OCI-LY1 (cell line): Measurements from ENCODE around the gene C2CD2L.

Experiments used
- H2AFZ ChIP-seq: fragments of 200-600 bp; sonication (generic), shearing (Covaris generic); 2 replicates; pipeline ENCODE4 v1.6.0; 2014; ENCODE audit warnings: antibody characterized with exemption, mild to moderate bottlenecking, low read length
- H3F3A ChIP-seq: fragments of 200-600 bp; sonication (generic), shearing (Covaris generic); 2 replicates; pipeline ENCODE4 v1.6.0; 2014; ENCODE audit warnings: mild to moderate bottlenecking, antibody characterized with exemption, low read length, moderate library complexity; ENCODE audit not compliant: insufficient read depth
- H3K27ac ChIP-seq: fragments of 200-600 bp; sonication (generic); 2 replicates; pipeline ENCODE4 v1.5.1; 2014; ENCODE audit warnings: low read length, mixed run types, mild to moderate bottlenecking, low read depth; ENCODE audit not compliant: poor library complexity, severe bottlenecking
- H3K27me3 ChIP-seq: fragments of 200-600 bp; sonication (generic); 2 replicates; pipeline ENCODE4 v1.6.0; 2014; ENCODE audit warnings: antibody characterized with exemption, mild to moderate bottlenecking, low read length, moderate library complexity; ENCODE audit not compliant: insufficient read depth
- H3K36me3 ChIP-seq: fragments of 200-600 bp; sonication (generic); 2 replicates; pipeline ENCODE4 v1.6.1; 2014; ENCODE audit warnings: mild to moderate bottlenecking, antibody characterized with exemption, low read length, moderate library complexity, mixed read lengths; ENCODE audit not compliant: insufficient read depth
- H3K4me1 ChIP-seq: fragments of 200-600 bp; sonication (generic); 2 replicates; pipeline ENCODE4 v1.5.1; 2014; ENCODE audit warnings: mild to moderate bottlenecking, low read length, moderate library complexity; ENCODE audit not compliant: insufficient read depth, severe bottlenecking
- H3K4me2 ChIP-seq: fragments of 200-600 bp; sonication (generic), shearing (Covaris generic); 2 replicates; pipeline ENCODE4 v1.6.1; 2014; ENCODE audit warnings: low read length
- H3K4me3 ChIP-seq: fragments of 200-600 bp; sonication (generic); 2 replicates; pipeline ENCODE4 v1.5.1; 2014; ENCODE audit warnings: low read length, low read depth, mild to moderate bottlenecking, mixed read lengths; ENCODE audit not compliant: poor library complexity, severe bottlenecking
- H3K79me2 ChIP-seq: fragments of 200-600 bp; shearing (Covaris generic); 2 replicates; pipeline ENCODE4 v1.6.1; 2016; ENCODE audit warnings: mixed run types, low read length, mixed read lengths; ENCODE audit not compliant: insufficient read depth
- H3K9ac ChIP-seq: fragments of 200-600 bp; sonication (generic), shearing (Covaris generic); 2 replicates; pipeline ENCODE4 v1.6.1; 2014; ENCODE audit warnings: mild to moderate bottlenecking, low read length, mixed read lengths
- H3K9me2 ChIP-seq: fragments of 200-600 bp; sonication (generic), shearing (Covaris generic); 2 replicates; pipeline ENCODE4 v1.6.1; 2014; ENCODE audit warnings: low read depth, mild to moderate bottlenecking, low read length, mixed read lengths
- H3K9me3 ChIP-seq: fragments of 200-600 bp; shearing (Covaris generic); 2 replicates; pipeline ENCODE4 v1.6.1; 2014; ENCODE audit warnings: low read length, mixed read lengths
- H4K20me1 ChIP-seq: fragments of 200-600 bp; sonication (generic), shearing (Covaris generic); 2 replicates; pipeline ENCODE4 v1.6.0; 2016; ENCODE audit warnings: mild to moderate bottlenecking, low read length; ENCODE audit not compliant: insufficient read depth
- EZH2 ChIP-seq: fragments of 200-600 bp; sonication (generic), shearing (Covaris generic); IDR thresholded peaks from 2 replicates; pipeline ENCODE4 v1.8.0; 2017; ENCODE audit warnings: borderline replicate concordance, mixed run types, mild to moderate bottlenecking, antibody characterized with exemption, low read length, moderate library complexity, mixed read lengths
- TF ChIP-seq, protein P1 (sequence below): fragments of 200-600 bp; sonication (generic), shearing (Covaris generic); IDR thresholded peaks from 2 replicates; pipeline ENCODE4 v1.5.1; 2017; ENCODE audit warnings: mild to moderate bottlenecking, antibody characterized with exemption, low read length, moderate library complexity, mixed read lengths

The C2CD2L gene

DNA sequence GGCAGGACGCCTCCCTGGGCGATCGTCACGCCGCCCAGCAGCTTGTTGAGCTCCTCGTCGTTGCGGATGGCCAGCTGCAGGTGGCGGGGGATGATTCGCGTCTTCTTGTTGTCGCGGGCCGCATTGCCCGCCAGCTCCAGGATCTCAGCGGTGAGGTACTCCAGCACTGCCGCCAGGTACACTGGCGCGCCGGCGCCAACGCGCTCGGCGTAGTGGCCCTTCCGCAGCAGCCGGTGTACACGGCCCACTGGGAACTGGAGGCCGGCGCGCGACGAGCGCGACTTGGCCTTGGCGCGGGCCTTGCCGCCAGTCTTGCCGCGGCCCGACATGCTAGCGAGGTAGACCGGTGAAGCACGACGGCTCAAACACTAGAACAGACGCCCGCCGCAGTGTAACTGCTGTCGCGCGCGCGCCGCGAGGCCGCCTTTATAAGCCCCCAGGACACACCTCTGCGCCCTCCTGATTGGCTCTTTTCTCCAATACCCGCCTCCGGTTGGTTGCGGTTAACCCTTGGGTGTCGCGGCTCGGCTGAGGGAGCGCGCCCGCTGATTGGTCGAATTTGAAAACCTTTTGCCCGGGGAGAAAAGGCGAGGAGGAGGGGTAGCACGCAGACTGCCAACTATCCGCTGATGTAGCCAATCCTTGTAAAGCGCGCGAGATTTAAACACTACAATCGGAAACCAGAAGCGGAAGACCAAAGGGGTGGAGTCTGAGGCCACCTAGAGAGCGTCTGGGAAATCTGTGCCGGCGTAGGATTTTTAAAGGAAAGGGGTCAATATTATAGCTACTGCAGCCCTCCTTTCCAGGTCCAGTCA is 11.9 kb upstream of the C2CD2L start:
- Histone ChIP-seq H3K27me3 (no peaks in the 10 kb centered on the region), H3K4me1 (peaks cover 44% of the 10 kb centered on the region), H3K9me2 (no peaks in the 10 kb centered on the region), H3K36me3 (peaks cover 75% of the 10 kb centered on the region), H3K9me3 (no peaks in the 10 kb centered on the region), H3K4me2 (peak overlapping the region; percentile 97), H3K9ac (peak overlapping the region; percentile 100), H3K27ac (peak overlapping the region; percentile 86), H3F3A (peaks cover 3% of the 10 kb centered on the region), H2AFZ (no peak overlapping the region), H3K79me2 (peaks cover 18% of the 10 kb centered on the region), H4K20me1 (no peaks in the 10 kb centered on the region), H3K4me3 (peak overlapping the region; percentile 100)
- TF ChIP-seq, protein P1, sequence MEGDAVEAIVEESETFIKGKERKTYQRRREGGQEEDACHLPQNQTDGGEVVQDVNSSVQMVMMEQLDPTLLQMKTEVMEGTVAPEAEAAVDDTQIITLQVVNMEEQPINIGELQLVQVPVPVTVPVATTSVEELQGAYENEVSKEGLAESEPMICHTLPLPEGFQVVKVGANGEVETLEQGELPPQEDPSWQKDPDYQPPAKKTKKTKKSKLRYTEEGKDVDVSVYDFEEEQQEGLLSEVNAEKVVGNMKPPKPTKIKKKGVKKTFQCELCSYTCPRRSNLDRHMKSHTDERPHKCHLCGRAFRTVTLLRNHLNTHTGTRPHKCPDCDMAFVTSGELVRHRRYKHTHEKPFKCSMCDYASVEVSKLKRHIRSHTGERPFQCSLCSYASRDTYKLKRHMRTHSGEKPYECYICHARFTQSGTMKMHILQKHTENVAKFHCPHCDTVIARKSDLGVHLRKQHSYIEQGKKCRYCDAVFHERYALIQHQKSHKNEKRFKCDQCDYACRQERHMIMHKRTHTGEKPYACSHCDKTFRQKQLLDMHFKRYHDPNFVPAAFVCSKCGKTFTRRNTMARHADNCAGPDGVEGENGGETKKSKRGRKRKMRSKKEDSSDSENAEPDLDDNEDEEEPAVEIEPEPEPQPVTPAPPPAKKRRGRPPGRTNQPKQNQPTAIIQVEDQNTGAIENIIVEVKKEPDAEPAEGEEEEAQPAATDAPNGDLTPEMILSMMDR = no peak

DNA sequence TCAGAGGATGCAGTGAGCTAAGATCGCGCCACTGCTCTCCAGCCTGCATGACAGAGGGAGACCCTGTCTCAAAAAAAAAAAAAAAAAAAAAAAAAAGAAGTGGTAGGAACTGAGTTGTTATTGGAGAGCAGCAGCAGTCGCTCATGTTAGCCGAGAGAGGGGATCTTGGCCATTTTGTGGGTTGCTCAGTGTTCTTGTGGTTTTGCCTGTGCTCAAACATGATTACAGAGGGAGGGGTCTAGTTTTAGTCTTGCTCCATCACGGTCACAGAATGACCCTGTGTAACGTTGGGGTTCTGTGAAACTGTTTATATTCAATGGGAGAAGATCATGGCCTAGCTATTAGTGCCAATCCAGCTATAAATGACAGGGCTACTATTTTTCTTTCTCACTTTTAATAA is 7.4 kb upstream of the C2CD2L start:
- H3K4me1 ChIP-seq = peaks cover 47% of the 10 kb centered on the region
- H3K27ac ChIP-seq = peak overlapping the region; percentile 36
- H3K79me2 ChIP-seq = peaks cover 4% of the 10 kb centered on the region; the same call in 1 of the 2 replicates
- TF ChIP-seq, protein P1 = no peak
- no peak for TF ChIP-seq EZH2
- peaks cover 36% of the 10 kb centered on the region for H3K36me3 ChIP-seq
- peak overlapping the region; percentile 98 for H3K4me3 ChIP-seq
- no peak overlapping the region for H2AFZ ChIP-seq
- H3K9me3 ChIP-seq = no peaks in the 10 kb centered on the region
- H3K9ac ChIP-seq = no peak overlapping the region; the same call in 1 of the 2 replicates
- no peaks in the 10 kb centered on the region; the same call in 1 of the 2 replicates for H3F3A ChIP-seq
- no peaks in the 10 kb centered on the region for H3K27me3 ChIP-seq
- H4K20me1 ChIP-seq = no peaks in the 10 kb centered on the region
- H3K9me2 ChIP-seq = no peaks in the 10 kb centered on the region
- H3K4me2 ChIP-seq = peak overlapping the region; percentile 97; the same call in 1 of the 2 replicates

DNA sequence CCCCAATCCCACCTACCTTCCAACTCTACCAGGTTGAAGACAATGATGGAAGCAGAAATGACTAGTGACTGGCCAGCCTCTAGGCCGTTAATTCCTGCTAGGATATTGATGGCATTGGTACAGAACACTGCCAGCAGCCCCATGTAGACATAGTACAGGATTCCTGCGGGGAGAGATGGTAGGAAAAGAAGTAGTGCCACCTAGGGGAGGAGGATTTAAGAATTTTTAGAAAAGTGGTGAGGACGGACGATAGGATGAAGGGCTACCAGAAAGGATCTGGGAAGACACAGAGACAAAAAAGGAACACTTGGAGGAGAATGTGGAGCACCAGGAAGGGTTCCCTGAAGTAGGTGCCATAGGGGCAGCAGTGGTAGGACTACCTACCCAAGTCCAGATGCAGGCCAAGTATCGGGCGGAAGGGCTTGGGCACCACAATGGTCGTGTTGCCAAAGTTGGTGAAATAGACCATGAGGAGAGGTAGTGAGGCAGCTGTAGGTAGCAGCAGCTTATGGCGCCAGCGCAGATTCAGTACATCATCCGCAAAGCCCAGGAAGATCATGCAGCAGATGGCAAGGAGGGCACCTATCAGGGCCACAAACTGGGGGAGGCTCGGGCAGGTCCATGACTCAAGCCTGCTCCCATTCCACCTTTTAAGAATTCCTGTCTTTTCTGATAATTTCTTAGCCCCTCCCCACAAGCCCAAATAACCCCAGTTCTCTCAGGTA is 6.7 kb upstream of the C2CD2L start:
- Histone ChIP-seq H3K9ac (peak overlapping the region; percentile 88), H3K27ac (peak overlapping the region; percentile 36), H3K9me2 (no peaks in the 10 kb centered on the region), H3K27me3 (no peaks in the 10 kb centered on the region), H3F3A (no peaks in the 10 kb centered on the region; the same call in 1 of the 2 replicates), H3K4me1 (peaks cover 47% of the 10 kb centered on the region), H2AFZ (no peak overlapping the region), H3K4me2 (peak overlapping the region; percentile 97), H3K36me3 (peaks cover 32% of the 10 kb centered on the region), H3K79me2 (no peaks in the 10 kb centered on the region), H3K4me3 (peak overlapping the region; percentile 98), H3K9me3 (no peaks in the 10 kb centered on the region), H4K20me1 (no peaks in the 10 kb centered on the region)
- TF ChIP-seq, protein P1 = peak; percentile 52
- TF ChIP-seq EZH2 = no peak
